Measurements from ENCODE around the gene PRR3.
"Not testable (repeated sequence)": the region's sequence is repeated elsewhere in the genome, so short reads cannot be mapped to it uniquely, and the experiment has no call there.

Gene PRR3, protein sequence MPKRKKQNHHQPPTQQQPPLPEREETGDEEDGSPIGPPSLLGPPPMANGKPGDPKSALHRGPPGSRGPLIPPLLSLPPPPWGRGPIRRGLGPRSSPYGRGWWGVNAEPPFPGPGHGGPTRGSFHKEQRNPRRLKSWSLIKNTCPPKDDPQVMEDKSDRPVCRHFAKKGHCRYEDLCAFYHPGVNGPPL

DNA sequence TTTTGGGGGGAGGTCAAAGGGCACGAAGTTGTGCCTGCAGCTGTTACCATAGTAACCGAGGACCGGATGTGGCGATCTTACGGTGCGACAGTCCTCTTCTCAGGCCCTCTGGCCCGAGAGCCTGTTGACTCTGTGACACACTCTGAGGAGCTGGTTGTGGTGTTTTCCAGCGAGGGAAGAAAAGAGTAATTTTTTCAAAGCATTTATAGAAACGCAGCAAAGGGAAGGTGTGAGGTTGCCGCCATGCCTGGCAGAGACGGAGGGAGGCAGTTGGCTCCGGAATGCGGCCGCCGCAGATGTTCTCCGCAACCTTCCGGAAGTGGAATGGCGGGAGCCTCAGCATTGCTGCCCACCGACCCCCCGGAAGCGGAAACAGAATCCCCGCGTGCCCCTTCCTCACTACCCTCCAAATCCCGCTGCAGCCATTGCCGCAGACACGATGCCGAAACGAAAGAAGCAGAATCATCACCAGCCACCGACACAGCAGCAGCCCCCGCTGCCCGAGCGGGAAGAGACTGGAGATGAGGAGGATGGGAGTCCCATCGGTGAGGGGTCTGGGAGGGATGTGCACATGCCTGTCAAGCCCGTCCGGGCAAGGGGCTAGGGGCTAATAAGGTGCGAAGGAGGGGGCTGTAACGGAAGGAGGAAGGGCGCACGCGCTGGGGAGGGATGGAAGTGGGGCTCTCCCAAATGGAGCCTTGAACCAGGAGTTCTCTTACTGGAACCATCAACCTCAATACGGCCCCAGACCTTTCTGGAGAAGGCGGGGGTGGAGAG is at the start of gene PRR3:
PRR3 (plus strand) TSS at position 390 of the 777 bp plus-strand sequence; CDS start at position 440, 50 bp downstream.
- peak; percentile 58 for DNase-seq

DNA sequence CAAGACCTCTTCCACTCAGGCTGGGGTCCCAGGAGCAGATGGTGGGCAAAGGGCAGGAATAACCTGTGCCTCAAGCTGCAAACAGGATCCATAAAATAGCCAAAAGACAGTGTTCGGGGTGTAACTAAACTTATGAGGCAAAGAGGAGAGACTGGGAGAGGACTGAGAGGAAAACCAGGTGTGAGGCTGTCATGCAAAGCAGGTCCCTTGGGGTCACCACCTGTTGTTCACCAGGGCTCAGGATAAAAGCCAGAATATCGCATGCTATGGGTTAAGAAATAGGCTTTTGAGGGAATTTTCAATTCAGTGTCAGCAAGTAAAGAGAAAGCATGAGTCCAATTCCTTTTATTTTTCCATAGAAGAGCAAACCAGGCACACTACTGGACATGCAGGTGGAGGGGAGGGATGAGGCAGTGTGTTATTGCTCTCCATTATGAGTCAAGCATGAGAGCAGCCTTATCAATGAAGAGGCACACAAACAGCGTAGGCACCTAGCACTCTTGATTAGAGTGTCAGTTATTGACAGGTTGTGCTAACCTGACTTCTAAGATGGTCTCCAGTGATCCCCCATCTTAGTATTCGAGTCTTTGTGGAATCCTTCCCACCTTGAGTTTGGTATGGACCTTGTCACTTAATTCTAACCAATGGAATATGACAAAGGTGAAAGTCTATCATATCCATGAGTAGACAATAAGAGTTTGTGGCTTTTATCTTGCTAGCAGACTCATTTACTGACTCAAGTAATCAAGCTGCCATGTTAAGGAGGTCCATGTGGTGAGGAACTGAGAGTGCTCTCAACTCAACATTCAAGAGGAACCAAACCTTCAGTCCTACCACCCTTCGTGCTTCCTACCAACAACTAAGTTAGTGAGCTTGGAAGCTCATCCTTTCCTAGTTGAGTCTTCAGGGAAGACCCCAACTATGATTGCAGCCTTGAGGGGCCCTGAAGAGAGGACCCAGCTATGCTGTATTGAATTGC is 49.0 kb upstream of the PRR3 start:
- no peak for DNase-seq

DNA sequence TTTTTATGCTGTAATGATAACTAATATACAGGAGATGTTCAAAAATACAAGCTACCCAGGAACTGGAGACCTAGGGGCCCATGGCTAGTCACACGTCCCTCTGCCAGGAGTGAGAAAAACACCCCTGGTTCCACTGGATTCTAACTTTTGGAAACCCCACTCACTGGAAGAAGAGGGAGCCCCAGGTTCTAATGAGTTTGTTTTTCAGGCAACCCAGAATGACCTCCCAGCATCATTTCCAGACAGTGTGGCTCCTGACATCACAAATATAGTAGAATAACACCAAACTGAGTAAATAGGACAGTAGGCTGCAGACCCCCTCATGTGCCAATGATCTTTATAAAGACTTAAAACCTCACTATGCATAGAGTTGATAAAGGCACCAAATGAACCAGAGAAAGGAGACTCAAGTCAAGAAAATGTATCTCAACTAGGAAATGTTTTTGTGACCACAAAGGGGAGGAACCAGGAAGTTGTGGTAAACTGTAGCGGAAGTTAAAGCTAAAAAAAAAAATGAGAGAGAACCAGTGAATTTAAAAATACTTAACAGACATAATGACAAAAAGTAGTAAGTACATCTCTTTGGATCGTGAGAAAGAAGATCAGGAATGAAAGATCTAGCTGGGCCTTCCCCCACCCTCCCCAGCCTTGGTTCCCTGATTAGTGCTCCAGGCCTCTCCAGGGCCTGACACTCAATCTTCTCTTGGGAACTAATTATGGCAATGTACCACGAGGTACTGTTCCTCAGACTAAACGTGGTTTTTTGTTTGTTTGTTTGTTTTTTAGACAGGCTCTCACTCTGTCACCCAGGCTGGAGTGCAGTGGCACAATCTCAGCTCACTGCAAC is 48.0 kb upstream of the PRR3 start:
- DNase-seq: no peak

DNA sequence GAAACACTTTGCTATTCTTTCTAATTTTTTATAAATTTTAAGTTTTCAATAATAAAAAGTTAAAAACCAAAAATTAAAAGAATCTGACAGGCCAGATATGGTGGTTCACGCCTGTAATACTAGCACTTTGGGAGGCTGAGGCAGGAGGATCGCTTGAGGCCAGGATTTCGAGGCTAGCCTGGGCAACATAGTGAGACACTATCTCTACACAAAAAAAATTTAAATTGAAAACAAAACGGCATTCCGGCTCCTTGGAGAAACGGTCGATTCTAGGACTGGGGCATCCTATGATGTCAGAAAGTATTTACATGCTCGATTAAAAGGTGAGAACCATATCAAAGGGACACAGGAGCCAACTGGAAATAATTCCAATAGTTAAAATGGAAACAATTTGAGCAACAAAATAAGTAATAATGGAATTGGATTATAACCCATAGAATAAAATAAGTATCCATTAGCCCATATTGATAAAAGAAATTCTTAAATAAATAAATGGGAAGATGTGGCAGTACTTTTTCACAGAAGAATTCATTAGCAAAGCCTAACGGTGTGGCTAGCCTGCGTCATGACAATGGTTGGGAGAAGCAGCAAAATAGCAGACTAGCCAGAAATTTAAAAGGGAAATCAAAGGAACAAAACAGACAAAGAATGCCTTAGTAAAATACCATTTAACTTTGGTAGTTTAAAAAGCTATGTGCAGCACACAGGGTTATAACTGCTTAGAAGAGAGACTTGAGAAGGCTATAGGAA is 46.5 kb upstream of the PRR3 start:
- DNase-seq: no peak

DNA sequence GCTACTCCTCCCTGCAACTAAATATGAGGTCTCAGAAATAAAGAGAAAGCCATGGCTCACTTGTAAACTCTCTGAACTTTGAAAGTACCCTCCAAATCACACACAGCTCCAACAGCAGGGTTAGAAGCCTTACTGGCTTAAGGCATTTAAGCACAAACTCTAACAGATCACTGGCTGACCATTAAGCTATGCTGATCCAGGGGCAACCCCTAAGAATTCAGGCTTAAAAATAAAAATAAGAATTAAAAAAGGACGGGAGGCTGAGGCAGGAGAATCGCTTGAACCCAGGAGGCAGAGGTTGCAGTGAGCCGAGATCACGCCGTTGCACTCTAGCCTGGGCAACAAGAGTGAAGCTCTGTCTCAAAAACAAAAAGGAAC is 45.9 kb upstream of the PRR3 start:
- DNase-seq: no peak

DNA sequence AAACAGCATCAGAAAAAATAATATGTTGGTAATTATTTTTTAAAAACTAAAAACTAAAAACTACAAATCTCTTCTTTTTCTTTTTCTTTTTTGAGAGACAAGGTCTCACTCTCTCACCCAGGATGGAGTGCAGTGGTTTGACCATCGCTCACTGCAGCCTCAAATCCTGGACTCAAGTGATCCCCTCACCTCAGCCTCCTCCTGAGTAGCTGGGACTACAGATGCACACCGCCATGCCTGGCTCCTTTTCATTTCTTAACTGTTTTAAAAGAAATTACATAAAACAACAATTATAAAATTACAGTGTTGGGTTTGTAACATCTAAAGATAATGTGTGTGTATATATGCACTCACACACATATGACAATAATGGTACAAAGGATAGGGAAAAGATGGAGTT is 43.6 kb upstream of the PRR3 start:
- no peak for DNase-seq

DNA sequence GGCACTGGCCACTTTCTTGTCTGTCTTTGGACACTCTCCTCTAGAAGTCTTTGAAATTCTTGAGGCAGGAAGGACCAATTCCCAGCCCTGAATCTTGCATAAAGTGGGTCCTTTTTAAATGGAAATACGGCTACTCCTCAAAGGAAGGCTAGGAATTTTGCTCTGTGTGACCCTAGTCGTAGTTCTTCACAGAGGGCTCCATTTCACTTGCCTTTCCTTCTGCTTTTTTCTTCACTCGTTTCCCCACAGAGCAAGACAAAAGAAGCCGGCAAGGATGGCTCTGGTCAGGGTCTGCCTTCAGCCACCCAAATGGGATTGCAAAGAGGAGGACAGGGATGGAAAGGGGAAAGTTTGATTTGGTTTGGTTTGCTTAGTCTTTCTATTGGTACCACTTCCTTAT is 42.0 kb upstream of the PRR3 start:
- DNase-seq: no peak

DNA sequence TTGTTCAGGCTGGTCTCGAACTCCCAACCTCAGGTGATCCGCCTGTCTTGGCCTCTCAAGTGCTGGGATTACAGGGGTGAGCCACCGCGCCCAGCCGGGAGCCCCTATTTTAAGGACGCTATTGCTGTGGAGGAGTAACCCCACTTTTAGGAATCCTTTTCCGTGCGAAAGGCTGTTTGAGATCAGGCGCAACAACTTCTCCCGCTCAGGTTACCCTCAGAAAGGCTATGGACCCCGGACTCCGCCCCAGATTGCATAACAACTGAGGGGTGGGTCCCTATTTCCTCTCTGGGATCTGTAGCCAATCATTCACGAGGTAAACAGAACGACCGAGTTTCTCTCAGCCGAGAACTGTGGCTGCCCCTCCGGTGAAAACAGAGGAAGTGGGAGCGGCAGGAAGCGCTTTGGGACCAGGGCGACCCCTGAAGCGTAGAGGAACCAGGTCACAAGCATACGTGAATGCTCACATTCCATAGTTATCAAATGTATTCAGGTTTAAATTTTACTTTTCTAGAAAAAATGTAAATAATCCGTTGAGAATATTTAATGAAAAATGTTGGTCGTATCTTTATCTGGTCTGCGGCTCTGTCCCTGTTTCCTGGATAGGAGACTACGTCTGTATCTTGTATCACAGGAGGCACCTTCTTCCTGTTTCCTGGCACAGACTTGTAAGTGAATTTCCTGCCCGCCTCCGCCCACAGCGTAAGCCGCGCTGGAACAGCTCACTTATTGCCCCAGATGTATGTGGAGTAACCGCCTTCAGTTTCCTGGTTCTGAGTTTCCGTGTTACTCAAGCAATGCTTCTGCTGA is 40.9 kb upstream of the PRR3 start:
- peak; percentile 54 for DNase-seq

DNA sequence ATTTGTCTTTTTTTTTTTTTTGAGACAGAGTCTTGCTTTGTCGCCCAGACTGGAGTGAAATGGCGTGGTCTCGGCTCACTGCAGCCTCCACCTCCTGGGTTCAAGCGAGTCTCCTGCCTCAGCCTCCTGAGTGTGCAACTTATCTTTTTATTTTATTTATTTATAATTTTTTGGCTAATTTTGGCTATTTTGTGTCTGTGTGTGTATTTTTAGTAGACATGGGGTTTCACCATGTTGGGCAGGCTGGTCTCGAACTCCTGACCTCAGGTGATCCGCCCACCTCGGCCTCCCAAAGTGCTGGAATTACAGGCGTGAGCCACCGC is 40.4 kb upstream of the PRR3 start:
- DNase-seq: not testable (repeated sequence)

DNA sequence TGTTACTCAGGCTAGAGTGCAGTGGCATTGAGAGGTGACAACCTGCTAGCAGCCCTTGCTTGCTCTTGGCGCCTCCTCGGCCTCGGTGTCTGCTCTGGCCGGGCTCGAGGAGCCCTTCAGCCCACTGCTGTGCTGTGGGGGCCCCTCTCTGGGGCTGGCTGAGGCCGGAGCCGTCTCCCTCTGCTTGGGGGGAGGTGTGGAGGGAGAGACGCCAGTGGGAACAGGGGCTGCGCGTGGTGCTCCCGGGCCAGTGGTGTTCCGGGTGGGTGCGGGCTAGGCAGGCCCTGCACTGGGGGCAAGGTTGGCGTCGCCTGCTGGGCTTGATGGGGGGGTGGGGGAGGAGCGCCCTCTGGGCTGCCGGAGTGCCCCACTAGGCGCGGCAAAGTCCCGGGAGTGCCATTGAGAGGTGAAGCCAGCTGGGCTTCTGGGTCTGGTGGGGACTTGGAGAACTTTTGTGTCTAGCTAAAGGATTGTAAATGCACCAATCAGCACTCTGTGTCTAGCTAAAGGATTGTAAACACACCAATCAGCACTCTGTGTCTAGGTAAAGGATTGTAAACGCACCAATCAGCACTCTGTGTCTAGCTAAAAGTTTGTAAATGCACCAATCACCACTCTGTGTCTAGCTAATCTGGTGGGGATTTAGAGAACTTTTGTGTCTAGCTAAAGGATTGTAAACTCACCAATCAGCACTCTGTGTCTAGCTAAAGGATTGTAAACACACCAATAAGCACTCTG is 39.2 kb upstream of the PRR3 start:
- not testable (repeated sequence) for DNase-seq

DNA sequence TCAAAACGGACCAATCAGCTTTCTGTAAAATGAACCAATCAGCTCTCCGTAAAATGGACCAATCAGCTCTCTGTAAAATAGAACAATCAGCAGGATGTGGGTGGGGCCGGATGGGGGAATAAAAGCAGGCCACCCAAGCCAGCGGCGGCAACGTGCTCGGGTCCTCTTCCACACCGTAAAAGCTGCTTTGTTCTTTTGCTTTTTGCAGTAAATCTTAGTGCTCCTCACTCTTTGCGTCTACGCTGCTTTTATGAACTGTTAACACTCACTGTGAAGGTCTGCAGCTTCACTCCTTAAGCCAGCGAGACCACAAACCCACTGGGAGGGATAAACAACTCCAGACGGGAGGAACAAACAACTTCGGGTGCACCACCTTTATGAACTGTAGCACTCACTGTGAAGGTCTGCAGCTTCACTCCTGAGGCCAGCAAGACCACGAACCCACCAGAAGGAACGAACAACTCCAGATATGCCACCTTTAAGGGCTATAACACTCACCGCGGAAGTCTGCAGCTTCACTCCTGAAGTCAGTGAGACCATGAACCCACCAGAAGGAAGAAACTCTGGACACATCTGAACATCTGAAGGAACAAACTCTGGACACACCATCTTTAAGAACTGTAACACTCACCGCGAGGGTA is 38.5 kb upstream of the PRR3 start:
- DNase-seq: not testable (repeated sequence)

DNA sequence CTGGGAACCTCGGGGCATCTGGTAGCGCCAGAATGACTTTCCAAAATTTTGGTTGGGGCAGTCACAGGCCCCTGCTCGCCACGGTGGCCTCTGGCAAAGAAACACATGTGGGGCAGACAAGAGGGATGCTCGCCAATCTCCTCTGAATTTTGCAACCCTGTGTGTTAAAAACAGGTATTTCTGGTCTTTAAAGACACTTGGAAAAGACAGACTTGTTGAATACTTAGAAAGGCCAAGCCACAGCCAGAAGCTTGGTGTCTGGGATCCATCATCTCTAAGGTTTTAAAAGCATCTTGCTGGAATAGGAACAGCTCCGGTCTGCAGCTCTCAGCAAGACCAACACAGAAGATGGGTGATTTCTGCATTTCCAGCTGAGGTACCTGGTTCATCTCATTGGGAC is 36.6 kb upstream of the PRR3 start:
- no peak for DNase-seq

DNA sequence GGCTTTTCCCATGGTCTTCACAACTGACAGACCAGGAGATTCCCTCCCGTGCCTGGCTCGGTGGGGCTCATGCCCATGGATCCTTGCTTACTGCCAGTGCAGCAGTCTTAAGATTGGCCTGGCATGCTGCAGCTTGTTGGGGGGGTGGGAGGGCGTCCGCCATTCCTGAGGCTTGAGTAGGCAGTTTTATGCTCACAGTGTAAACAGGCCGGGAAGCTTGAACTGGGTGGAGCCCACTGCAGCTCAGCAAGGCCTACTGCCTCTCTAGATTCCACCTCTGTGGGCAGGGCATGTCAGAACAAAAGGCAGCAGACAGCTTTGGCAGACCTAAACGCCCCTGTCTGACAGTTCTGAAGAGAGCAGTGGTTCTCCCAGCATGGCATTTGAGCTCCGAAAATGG is 36.0 kb upstream of the PRR3 start:
- not testable (repeated sequence) for DNase-seq

DNA sequence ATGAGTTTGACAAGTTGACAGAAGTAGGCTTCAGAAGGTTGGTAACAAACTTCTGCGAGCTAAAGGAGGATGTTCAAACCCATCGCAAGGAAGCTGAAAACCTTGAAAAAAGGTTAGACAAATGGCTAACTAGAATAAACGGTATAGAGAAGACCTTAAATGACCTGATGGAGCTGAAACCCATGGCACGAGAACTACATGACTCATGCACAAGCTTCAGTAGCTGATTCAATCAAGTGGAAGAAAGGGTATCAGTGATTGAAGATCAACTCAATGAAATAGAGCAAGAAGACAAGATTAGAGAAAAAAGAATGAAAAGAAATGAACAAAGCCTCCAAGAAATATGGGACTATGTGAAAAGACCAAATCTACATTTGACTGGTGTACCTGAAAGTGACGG is 35.1 kb upstream of the PRR3 start:
- not testable (repeated sequence) for DNase-seq

DNA sequence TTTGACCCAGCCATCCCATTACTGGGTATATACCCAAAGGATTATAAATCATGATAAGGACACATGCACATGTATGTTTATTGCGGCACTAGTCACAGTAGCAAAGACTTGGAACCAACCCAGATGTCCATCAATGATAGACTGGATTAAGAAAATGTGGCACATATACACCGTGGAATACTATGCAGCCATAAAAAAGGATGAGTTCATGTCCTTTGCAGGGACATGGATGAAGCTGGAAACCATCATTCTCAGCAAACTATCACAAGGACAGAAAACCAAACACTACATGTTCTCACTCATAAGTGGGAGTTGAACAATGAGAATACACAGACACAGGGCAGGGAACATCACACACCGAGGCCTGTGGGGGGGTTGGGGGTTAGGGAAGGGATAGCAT is 30.7 kb upstream of the PRR3 start:
- DNase-seq: not testable (repeated sequence)

DNA sequence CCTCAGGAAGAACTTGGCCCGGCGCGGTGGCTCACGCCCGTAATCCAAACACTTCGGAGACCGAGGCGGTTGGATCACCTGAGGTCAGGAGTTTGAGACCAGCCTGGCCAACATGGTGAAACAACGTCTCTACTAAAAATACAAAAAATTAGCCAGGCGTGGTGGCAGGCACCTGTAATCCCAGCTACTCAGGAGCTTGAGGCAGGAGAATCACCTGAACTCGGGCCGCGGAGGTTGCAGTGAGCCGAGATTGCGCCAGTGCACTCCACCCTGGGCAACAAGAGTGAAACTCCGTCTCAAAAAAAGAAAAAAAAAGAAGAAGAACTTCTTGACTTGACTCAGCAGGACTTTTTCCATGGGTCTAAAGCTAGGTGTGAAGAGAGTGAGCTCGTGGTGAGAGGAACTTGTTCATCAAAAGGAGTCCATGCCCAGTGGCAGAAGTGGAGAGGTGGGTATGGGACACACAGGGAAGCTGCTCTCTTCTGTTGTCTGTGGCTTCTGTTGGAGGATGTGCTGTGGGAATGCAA is 27.7 kb upstream of the PRR3 start:
- DNase-seq: not testable (repeated sequence)

DNA sequence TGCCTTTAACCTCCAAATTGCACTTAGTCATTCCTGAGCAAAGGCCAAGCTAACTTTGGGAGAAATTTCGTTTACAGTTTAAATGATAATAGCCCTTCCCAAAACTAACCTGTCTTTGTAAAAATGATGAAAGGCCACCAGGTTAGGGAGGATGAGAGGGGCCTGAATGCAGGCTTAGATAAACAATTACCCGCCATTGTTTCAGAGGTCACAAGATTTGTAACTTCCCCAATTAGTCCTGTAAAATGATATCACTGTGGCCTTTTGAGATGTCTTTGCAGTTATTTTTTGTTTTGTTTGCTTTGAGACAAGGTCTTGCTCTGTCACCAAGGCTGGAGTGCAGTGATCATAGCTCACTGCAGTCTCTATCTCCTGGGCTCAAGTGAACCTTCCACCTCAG is 27.1 kb upstream of the PRR3 start:
- DNase-seq: no peak

DNA sequence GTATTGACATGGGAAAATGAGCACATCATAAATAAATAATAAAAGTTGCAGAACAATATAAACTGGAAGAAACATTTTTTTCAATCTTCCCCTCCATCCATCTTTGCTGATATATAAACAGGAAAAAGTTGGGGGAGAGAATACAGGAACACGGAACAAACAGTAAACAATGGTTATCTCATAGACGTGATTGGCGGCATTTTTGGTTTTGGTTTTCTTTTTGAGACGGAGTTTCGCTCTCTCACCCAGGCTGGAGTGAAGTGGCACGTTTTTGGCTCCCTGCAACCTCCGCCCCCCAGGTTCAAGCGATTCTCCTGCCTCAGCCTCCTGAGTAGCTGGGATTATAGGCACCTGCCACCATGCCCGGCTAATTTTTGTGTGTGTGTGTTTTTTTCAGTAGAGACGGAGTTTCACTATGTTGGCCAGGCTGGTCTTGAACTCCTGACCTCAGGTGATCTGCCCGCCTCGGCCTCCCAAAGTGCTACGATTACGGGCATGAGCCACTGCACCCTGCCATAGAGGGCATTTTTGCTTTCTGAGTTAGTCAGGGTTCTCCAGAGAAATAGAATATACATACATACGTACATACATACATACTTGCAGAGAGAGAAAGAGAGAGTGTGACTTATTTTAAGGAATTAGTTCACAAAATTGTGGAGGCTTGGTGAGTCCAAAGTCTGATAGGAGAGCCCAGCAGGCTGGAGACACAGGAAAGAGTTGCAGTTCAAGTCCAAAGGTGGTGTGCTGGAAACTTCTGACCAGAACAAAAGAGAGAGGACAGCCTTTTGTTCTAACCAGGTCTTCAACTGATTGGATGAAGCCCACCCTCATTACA is 23.4 kb upstream of the PRR3 start:
- no peak for DNase-seq

DNA sequence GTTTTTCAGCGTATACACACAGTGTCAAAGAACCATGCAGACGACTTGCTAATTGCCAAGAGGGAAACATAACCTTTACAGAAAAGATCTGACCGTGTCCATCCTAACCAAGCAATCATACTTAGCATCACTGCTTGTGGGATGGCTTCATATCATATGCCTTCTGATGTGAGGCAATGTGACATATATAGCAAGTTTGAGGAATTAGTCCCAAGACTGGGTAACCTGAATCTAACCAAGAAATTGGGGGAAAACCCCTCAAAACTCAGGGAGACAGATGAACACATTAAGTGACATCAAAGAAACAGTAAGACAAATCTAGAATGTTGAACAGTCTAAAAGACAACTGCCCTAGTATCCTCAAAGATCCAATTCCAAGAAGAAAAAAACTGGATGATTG is 19.2 kb upstream of the PRR3 start:
- no peak for DNase-seq

Measured in 8988T (cell line).